Cardiac muscle cell (in vitro differentiated cells and primary cell): ENCODE results near the gene RBM20. TPM values are rescaled to one million over a fixed set of nuclear protein-coding genes. Genes with fewer than 3 reads are reported as not detected.
A peak's percentile ranks its signal among the peaks of the same experiment; 100 is the strongest.

Source experiments
- DNase-seq, 2 donors: peaks; one replicate each; pipeline versions ENCODE4 v3.0.0 to v3.0.0-alpha.2; 2010 to 2017; ENCODE audit warnings: low read depth in 1 of 2, low spot score in 1 of 2
- H3K27ac ChIP-seq: fragments of 200-600 bp; sonication (generic); 2 replicates; pipeline ENCODE4 v1.5.1; 2016
- H3K27me3 ChIP-seq: fragments of 200-600 bp; sonication (generic); 2 replicates; pipeline ENCODE4 v1.6.0; 2016; ENCODE audit warnings: control low read depth
- H3K36me3 ChIP-seq: fragments of 200-600 bp; sonication (generic); 2 replicates; pipeline ENCODE4 v1.5.1; 2016; ENCODE audit warnings: control low read depth
- H3K4me1 ChIP-seq: fragments of 200-600 bp; sonication (generic); 2 replicates; pipeline ENCODE4 v1.8.1; 2017; ENCODE audit warnings: low read depth, mild to moderate bottlenecking, mixed run types
- H3K4me3 ChIP-seq: fragments of 200-600 bp; sonication (generic); 2 replicates; pipeline ENCODE4 v1.5.1; 2016; ENCODE audit warnings: mild to moderate bottlenecking
- H3K9me3 ChIP-seq: fragments of 200-600 bp; sonication (generic); 2 replicates; pipeline ENCODE4 v1.5.1; 2017; ENCODE audit warnings: low read depth, mild to moderate bottlenecking, control low read depth
- CTCF ChIP-seq: IDR thresholded peaks from 2 replicates; pipeline ENCODE4 v1.5.1; 2012; ENCODE audit warnings: low read depth, mild to moderate bottlenecking, low read length
- polyA plus RNA-seq: library from polyadenylated mRNA; unstranded; fragments of >200 nt; fragmentation: Nextera tagmentation; extraction: Ambion mirVana; gene quantifications from 2 replicates; pipeline ENCODE4 v1.2.1, GENCODE V29; 2016
- total RNA-seq: library from RNA; depleted of rRNA; stranded (reverse); fragments of >200 nt; gene quantifications from 2 replicates; pipeline ENCODE4 v1.2.3, GENCODE V29; 2016

RBM20 gene
- total and polyA plus RNA-seq, 2 experiments from 2014 or later = 19.2 to 28.5 TPM

- no peaks in the 10 kb centered on the region for H3K9me3 ChIP-seq
- no peaks in the 10 kb centered on the region for H3K27me3 ChIP-seq
- H3K4me3 ChIP-seq = no peak overlapping the region
- peaks cover 64% of the 10 kb centered on the region for H3K4me1 ChIP-seq
- DNase-seq = peak in 1 of 2 donors; percentile 11
- peak overlapping the region; percentile 39 for H3K27ac ChIP-seq
- no peaks in the 10 kb centered on the region for H3K36me3 ChIP-seq
- no peak for TF ChIP-seq CTCF
Measured at GRCh38 chr10:110788620-110789385, 144.7 kb downstream of the RBM20 start.

GRCh38 chr10:110789604-110790433 is 145.7 kb downstream of the RBM20 start:
- Histone ChIP-seq H3K4me1 (peaks cover 73% of the 10 kb centered on the region), H3K36me3 (no peaks in the 10 kb centered on the region), H3K4me3 (no peak overlapping the region), H3K9me3 (no peaks in the 10 kb centered on the region), H3K27me3 (no peaks in the 10 kb centered on the region), H3K27ac (no peak overlapping the region)
- no peak for TF ChIP-seq CTCF
- DNase-seq = no peak

- Histone ChIP-seq H3K9me3 (no peaks in the 10 kb centered on the region), H3K4me1 (peaks cover 74% of the 10 kb centered on the region), H3K36me3 (no peaks in the 10 kb centered on the region), H3K27me3 (no peaks in the 10 kb centered on the region), H3K27ac (peak overlapping the region; percentile 53), H3K4me3 (no peak overlapping the region)
- no peak for DNase-seq
- TF ChIP-seq CTCF = no peak
Measured at GRCh38 chr10:110790913-110791506, 146.9 kb downstream of the RBM20 start.

- Histone ChIP-seq H3K4me3 (no peak overlapping the region), H3K9me3 (no peaks in the 10 kb centered on the region), H3K36me3 (no peaks in the 10 kb centered on the region), H3K4me1 (peaks cover 68% of the 10 kb centered on the region), H3K27ac (peak overlapping the region; percentile 53), H3K27me3 (no peaks in the 10 kb centered on the region)
- no peak for TF ChIP-seq CTCF
- DNase-seq = no peak
Measured at GRCh38 chr10:110791541-110792073, 147.5 kb downstream of the RBM20 start.

- TF ChIP-seq CTCF = no peak
Measured at GRCh38 chr10:110792476-110793125, 148.5 kb downstream of the RBM20 start.

More at GRCh38 chr10:110792476-110793125, 148.5 kb downstream of the RBM20 start:
- Histone ChIP-seq H3K9me3 (no peaks in the 10 kb centered on the region), H3K36me3 (no peaks in the 10 kb centered on the region), H3K4me3 (no peak overlapping the region), H3K27me3 (no peaks in the 10 kb centered on the region), H3K4me1 (peaks cover 66% of the 10 kb centered on the region), H3K27ac (peak overlapping the region; percentile 89)
- DNase-seq = peak in 1 of 2 donors; percentile 30
